Sciatic nerve (tissue), 2 donors: ENCODE results near the gene C1orf210. TPM values are rescaled to one million over a fixed set of nuclear protein-coding genes. Genes with fewer than 3 reads are reported as not detected.

ENCODE experiments used
- ATAC-seq: fragments of 200-7000 bp; cut with Tn5 transposase; one replicate; pipeline ENCODE4 v1.9.1; 2020; ENCODE audit warnings: mild to moderate bottlenecking, moderate library complexity
- DNase-seq: peaks from one replicate; pipeline ENCODE4 v3.0.0-alpha.2; 2020; ENCODE audit warnings: low spot score
- intact Hi-C: fragments of 100-400 bp; cut with DNase I; formaldehyde crosslinking; loops from one replicate; pipeline ENCODE4 v1.14.2; 2022
- total RNA-seq: library from RNA; stranded (reverse); fragmentation: NEBNext Ultra II Directional; extraction: Animal tissue kit (Norgen Biotek cat#: 25700); gene quantifications from one replicate; pipeline ENCODE4 v1.2.1, GENCODE V29; 2021
- donor health status: DM: no; HTN: no; CAD: no.
- donor health status: DM: no; HTN: no; CAD: no.

The C1orf210 gene
- total RNA-seq, 1 donor from 2014 or later, result not detected

- intact Hi-C loops, result loop anchor here (10.0 kb wide), 1 partner anchor 150 kb away; the partner anchor contains the start of genes MED8 and SZT2
- DNase-seq (no peak), ATAC-seq (no peak)
These were observed 50.3 kb downstream of the C1orf210 start for GRCh38 chr1:43235040-43235439.

DNA sequence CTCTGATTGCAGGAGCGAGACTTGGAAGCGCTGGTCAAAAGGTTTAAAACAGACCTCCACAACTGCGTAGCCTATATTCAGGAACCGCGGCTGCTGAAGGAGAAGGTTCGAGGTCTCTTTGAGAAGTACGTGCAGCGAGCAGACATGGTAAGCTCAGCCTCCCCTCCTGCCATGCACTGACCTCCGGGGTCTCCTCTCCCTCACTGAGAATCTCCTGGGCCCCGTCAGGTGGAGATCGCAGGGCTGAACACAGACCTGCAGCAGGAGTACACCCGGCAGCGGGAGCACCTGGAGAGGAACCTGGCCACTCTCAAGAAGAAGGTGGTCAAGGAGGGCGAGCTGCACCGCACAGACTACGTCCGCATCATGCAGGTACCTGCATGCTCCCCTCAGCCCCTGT, 51.1 kb downstream of the C1orf210 start:
- intact Hi-C loops, result loop anchor here (10.0 kb wide), 1 partner anchor 151 kb away; the partner anchor contains the start of genes MED8 and SZT2
- DNase-seq (no peak), ATAC-seq (no peak)

DNA sequence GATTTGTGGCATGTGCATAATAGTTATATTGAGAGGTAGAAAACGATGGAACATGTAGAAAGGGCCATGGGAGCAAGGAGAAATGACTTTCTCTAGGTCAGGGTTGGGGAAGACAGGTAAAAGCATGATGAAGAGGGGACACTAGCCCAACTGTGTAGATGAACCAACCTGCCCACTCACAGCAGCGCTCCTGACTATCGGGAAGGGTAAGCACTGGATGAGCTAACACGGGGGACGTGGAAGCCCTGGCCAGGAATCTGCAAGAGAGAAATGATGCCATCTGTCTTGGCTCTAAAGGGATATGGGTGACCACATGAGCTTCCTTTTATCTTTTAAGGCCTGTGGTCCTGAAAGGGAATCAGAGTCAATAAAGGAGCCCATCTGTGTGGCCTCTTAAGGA, 51.8 kb downstream of the C1orf210 start:
- ATAC-seq (no peak), DNase-seq (no peak)
- intact Hi-C loops, result loop anchor here (10.0 kb wide), 1 partner anchor 151 kb away; the partner anchor contains the start of genes MED8 and SZT2

GRCh38 chr1:43232482-43232881, 52.9 kb downstream of the C1orf210 start:
- intact Hi-C loops, result loop anchor here (10.0 kb wide), 1 partner anchor 152 kb away; the partner anchor contains the start of genes MED8 and SZT2
- no peak for ATAC-seq
- DNase-seq, result no peak

DNA sequence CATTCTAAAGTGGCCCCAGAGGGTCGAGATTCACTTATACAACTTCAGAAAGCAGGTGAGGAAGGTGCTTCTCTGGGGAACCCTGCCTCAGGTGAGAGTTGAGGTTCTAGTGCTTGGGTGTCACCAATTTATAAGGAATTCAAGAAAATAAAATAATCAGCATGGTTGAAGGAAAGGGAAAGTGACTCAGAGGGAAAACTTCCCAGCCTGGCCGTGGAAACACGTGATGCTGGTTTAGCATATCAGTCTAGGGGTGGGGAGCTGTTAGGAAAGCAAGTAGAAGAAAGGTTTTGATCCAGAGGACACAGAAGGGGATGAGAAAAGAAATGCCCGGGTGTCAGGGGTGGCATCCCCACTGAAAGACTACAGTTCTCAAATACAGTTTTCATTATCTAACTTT, 53.3 kb downstream of the C1orf210 start:
- intact Hi-C loops, result loop anchor here (10.0 kb wide), 1 partner anchor 153 kb away; the partner anchor contains the start of genes MED8 and SZT2
- ATAC-seq, result no peak
- no peak for DNase-seq

Other genes starting within 250 kb of the C1orf210 start
- gene EBNA1BP2, start 113.3 kb downstream of the C1orf210 start, total RNA-seq, result 32.7 TPM
- gene CFAP57, start 113.3 kb downstream of the C1orf210 start, total RNA-seq, result 0.31 TPM
- 3.2 TPM for gene TMEM125, start 15.6 kb downstream of the C1orf210 start, total RNA-seq
- gene TIE1, start 15.4 kb upstream of the C1orf210 start, total RNA-seq, result 58.0 TPM
- gene MPL, start 52.2 kb upstream of the C1orf210 start, total RNA-seq, result 0.40 TPM
- 1.9 TPM for gene CDC20, start 73.4 kb upstream of the C1orf210 start, total RNA-seq
- gene ELOVL1, start 82.4 kb upstream of the C1orf210 start, total RNA-seq, result 72.4 TPM
- 30.8 TPM for gene MED8, start 104.2 kb upstream of the C1orf210 start, total RNA-seq
- gene SZT2, start 104.3 kb upstream of the C1orf210 start, total RNA-seq, result 86.6 TPM
- gene HYI, start 168.3 kb upstream of the C1orf210 start, total RNA-seq, result 63.6 TPM
- 180 TPM for gene PTPRF, start 245.3 kb upstream of the C1orf210 start, total RNA-seq